ENCODE measurements around the gene MACIR.

Gene MACIR

GRCh38 chr5:103293719-103294118 is 35.2 kb downstream of the MACIR start:
- no peak for TF ChIP-seq CTCF (IDR thresholded peaks at IDR 0.05; ENCODE audit: low read depth, low read length, missing control alignments)
- H3K27me3 ChIP-seq (replicated peaks), result no peaks in the 10 kb centered on the region
- no peaks in the 10 kb centered on the region for H3K36me3 ChIP-seq (replicated peaks)
- no peak overlapping the region for H3K27ac ChIP-seq
- no peak overlapping the region for H3K4me3 ChIP-seq (ENCODE audit: low read depth, low read length)
- no peak for DNase-seq
- in situ Hi-C loops (cut with HindIII; ENCODE audit: low pct_ligation_motif_present, low sequenced_read_pairs), result no loop called here

DNA sequence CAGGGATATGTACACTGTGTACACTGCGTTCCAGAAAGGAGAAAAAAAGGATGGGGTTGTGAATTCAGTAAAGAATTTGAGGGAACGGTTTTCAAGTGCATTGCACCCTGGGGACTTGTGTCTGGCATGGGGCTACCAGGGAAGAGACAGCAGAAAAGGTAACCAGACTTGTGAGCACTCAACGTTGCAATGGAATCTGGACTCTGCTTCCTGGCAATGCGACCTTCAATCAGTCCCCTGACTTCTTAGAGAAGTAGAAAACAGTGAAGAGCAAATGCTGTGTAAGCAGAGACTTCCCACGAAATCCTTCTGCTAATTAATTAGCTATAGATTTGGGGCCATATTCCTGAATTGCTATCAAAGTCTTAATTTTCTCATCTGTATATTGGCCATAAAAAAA is 36.3 kb downstream of the MACIR start:
- Histone ChIP-seq H3K27ac (no peak overlapping the region), H3K4me3 (ENCODE audit: low read depth, low read length) (no peak overlapping the region), H3K36me3 (replicated peaks) (no peaks in the 10 kb centered on the region), H3K27me3 (replicated peaks) (no peaks in the 10 kb centered on the region)
- no peak for TF ChIP-seq CTCF (IDR thresholded peaks at IDR 0.05; ENCODE audit: low read depth, low read length, missing control alignments)
- DNase-seq, result no peak
- in situ Hi-C loops (cut with HindIII; ENCODE audit: low pct_ligation_motif_present, low sequenced_read_pairs), result no loop called here

GRCh38 chr5:103295424-103295823 is 36.9 kb downstream of the MACIR start:
- no peak for TF ChIP-seq CTCF (IDR thresholded peaks at IDR 0.05; ENCODE audit: low read depth, low read length, missing control alignments)
- H3K27ac ChIP-seq, result no peak overlapping the region
- in situ Hi-C loops (cut with HindIII; ENCODE audit: low pct_ligation_motif_present, low sequenced_read_pairs), result no loop called here
- no peaks in the 10 kb centered on the region for H3K27me3 ChIP-seq (replicated peaks)
- no peak for DNase-seq
- no peaks in the 10 kb centered on the region for H3K36me3 ChIP-seq (replicated peaks)
- no peak overlapping the region for H3K4me3 ChIP-seq (ENCODE audit: low read depth, low read length)

- no peak for TF ChIP-seq CTCF (IDR thresholded peaks at IDR 0.05; ENCODE audit: low read depth, low read length, missing control alignments)
- H3K27ac ChIP-seq, result no peak overlapping the region
- H3K27me3 ChIP-seq (replicated peaks), result no peaks in the 10 kb centered on the region
- H3K4me3 ChIP-seq (ENCODE audit: low read depth, low read length), result no peak overlapping the region
- in situ Hi-C loops (cut with HindIII; ENCODE audit: low pct_ligation_motif_present, low sequenced_read_pairs), result no loop called here
- no peak for DNase-seq
- no peaks in the 10 kb centered on the region for H3K36me3 ChIP-seq (replicated peaks)
Measured at GRCh38 chr5:103295871-103296270, 37.3 kb downstream of the MACIR start.

- no peak for DNase-seq
- in situ Hi-C loops (cut with HindIII; ENCODE audit: low pct_ligation_motif_present, low sequenced_read_pairs), result no loop called here
- TF ChIP-seq CTCF (IDR thresholded peaks at IDR 0.05; ENCODE audit: low read depth, low read length, missing control alignments), result no peak
- H3K27ac ChIP-seq, result no peak overlapping the region
- H3K4me3 ChIP-seq (ENCODE audit: low read depth, low read length), result no peak overlapping the region
- no peaks in the 10 kb centered on the region for H3K36me3 ChIP-seq (replicated peaks)
- H3K27me3 ChIP-seq (replicated peaks), result no peaks in the 10 kb centered on the region
Measured at GRCh38 chr5:103298117-103298516, 39.6 kb downstream of the MACIR start.

DNA sequence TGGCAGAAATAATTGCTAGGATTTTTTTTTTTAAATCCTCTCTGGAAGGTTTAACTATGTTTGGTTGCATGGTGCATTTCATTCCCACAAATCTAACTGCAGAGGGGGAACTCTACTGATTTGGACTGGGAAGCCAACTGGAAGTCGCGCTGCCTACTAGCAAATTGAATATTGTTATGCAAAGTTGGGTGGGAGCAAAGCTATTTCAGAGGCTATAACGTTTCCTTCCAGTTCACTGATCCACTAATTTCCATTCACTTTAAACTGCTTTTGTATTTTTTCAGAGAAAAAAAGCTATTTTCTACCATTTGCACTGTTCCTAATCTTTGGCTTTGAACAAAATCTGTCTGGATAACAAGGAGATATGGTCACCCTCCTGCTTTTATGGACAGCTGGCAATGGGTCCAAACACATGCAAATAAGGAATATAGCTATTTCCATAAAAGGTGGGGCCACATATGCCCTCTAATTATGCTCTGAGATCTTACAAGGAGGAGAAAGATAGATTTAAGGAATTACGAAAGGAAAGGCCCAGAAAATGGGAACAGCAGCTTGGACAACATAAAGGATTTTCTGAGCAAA is 40.1 kb downstream of the MACIR start:
- H3K27ac ChIP-seq, result no peak overlapping the region
- in situ Hi-C loops (cut with HindIII; ENCODE audit: low pct_ligation_motif_present, low sequenced_read_pairs), result no loop called here
- H3K36me3 ChIP-seq (replicated peaks), result no peaks in the 10 kb centered on the region
- H3K4me3 ChIP-seq (ENCODE audit: low read depth, low read length), result no peak overlapping the region
- no peak for DNase-seq
- no peak for TF ChIP-seq CTCF (IDR thresholded peaks at IDR 0.05; ENCODE audit: low read depth, low read length, missing control alignments)
- H3K27me3 ChIP-seq (replicated peaks), result no peaks in the 10 kb centered on the region
